Activated T-cell treated with anti-CD3 and anti-CD28 coated beads, Interleukin-2, amount 50 U/mL, for 24 hours (primary cell): Measurements from ENCODE around the gene LAG3.
"Not testable (repeated sequence)": the region's sequence is repeated elsewhere in the genome, so short reads cannot be mapped to it uniquely, and the experiment has no call there.

Source experiments
- DNase-seq: peaks from one replicate; pipeline ENCODE4 v3.0.0-alpha.2; 2020
- H3K27ac Mint-ChIP-seq: 2 replicates; pipeline ENCODE4 v1.8.0; 2020; ENCODE audit warnings: mild to moderate bottlenecking, mixed read lengths
- H3K27me3 Mint-ChIP-seq: 2 replicates; pipeline ENCODE4 v1.8.0; 2020; ENCODE audit warnings: mixed read lengths
- H3K36me3 Mint-ChIP-seq: 2 replicates; pipeline ENCODE4 v1.8.0; 2020; ENCODE audit warnings: low read depth, mixed read lengths
- H3K4me1 Mint-ChIP-seq: 2 replicates; pipeline ENCODE4 v1.8.0; 2020; ENCODE audit warnings: low read depth, mixed read lengths
- H3K4me3 Mint-ChIP-seq: 2 replicates; pipeline ENCODE4 v1.8.0; 2020; ENCODE audit warnings: mild to moderate bottlenecking, moderate library complexity, mixed read lengths
- H3K9me3 Mint-ChIP-seq: 2 replicates; pipeline ENCODE4 v1.8.0; 2020; ENCODE audit warnings: mixed read lengths

The LAG3 gene

DNA sequence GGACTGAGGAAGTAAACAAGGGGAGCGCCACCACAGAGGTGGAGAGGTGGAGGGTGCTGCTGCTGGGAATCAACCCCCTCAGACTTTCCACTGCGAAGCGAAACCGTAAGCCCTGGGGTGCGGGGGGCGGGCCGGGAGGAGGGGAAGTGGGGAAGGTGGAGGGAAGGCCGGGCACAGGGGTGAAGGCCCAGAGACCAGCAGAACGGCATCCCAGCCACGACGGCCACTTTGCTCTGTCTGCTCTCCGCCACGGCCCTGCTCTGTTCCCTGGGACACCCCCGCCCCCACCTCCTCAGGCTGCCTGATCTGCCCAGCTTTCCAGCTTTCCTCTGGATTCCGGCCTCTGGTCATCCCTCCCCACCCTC lies at the start of gene LAG3:
TSS of gene LAG3 (plus strand) at position 190 of the 365 bp plus-strand sequence. CDS start 333 bp downstream, outside the sequence.
- Mint-ChIP-seq H3K36me3 (peaks cover 62% of the 10 kb centered on the region), H3K4me3 (peak within 1 kb of the TSS; percentile 94), H3K27me3 (peaks cover 25% of the 10 kb centered on the region), H3K4me1 (peaks cover 80% of the 10 kb centered on the region), H3K27ac (peak within 1 kb of the TSS; percentile 93), H3K9me3 (no peaks in the 10 kb centered on the region)
- peak; percentile 80 for DNase-seq

DNA sequence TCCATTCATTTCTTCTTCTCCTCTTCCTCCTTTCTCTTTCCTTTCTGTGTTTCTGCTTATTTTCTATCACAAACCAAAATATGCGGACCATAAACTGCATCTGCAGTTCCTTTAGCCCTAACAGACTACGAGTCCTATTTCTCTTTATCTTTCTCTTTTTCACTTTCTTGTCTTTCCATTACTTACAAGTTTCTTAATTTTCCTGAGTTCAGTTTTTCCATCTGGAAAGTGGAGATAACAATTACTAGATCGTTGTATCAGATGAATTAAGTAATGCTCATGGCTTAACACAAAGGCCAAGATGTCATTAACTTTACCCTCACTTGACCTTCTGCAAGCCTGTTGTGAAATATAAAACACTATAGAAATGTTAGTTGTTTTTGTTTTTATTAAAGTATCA lies 49.5 kb upstream of the LAG3 start:
- no peaks in the 10 kb centered on the region for H3K27me3 Mint-ChIP-seq
- peak overlapping the region; percentile 86 for H3K4me3 Mint-ChIP-seq
- H3K36me3 Mint-ChIP-seq: peaks cover 24% of the 10 kb centered on the region
- H3K27ac Mint-ChIP-seq: no peak overlapping the region
- peaks cover 29% of the 10 kb centered on the region for H3K4me1 Mint-ChIP-seq
- no peak for DNase-seq
- H3K9me3 Mint-ChIP-seq: no peaks in the 10 kb centered on the region

DNA sequence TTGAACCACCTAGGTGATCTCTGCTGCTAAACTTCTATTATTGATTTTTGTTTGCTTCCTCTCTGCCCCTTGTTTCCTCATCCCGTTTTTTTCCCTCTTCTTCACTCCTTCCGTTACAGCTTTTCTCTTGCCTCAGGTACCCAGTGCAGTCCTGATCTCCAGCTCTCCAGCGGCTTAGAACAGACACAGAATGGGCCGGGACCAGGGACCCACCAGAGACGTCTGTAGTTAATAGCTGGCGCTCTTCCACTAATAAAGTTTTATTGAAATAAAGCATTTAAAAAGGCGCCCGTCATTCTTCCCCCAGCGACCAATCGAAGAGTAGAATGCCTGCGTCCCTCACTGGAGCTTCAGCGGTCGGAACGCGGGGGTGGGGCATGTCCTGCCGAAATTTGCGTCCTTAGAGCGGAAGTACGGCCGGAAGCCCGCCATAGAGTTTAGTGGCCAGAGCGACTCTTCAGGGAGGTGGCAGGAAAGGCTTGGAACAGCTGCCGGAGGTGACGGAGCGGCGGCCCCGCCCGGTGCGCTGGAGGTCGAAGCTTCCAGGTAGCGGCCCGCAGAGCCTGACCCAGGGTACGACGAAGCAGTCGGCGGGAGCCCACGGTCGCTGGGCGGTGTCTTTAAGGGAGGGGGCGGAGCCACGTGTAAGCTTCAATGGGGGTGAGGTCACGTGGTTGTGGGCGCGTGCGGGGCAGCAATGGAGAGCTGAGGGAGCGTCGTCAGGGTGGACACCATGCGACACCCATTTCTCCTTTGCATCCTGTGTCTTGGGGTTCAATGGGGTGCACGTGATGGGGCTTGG lies 48.5 kb upstream of the LAG3 start, which contains the start of gene COPS7A:
TSS of gene COPS7A (plus strand) at position 440 of the 802 bp plus-strand sequence. CDS start 611 bp downstream, outside the sequence.
- H3K9me3 Mint-ChIP-seq: no peaks in the 10 kb centered on the region
- peak; percentile 95 for DNase-seq
- H3K27ac Mint-ChIP-seq: peak within 1 kb of the TSS; percentile 93
- H3K36me3 Mint-ChIP-seq: peaks cover 33% of the 10 kb centered on the region
- peaks cover 29% of the 10 kb centered on the region for H3K4me1 Mint-ChIP-seq
- H3K27me3 Mint-ChIP-seq: no peaks in the 10 kb centered on the region
- peak within 1 kb of the TSS; percentile 86 for H3K4me3 Mint-ChIP-seq

GRCh38 chr12:6724409-6724797 lies 47.9 kb upstream of the LAG3 start:
- H3K9me3 Mint-ChIP-seq: no peaks in the 10 kb centered on the region
- peak; percentile 70 for DNase-seq
- H3K27me3 Mint-ChIP-seq: no peaks in the 10 kb centered on the region
- H3K4me3 Mint-ChIP-seq: peak overlapping the region; percentile 86
- H3K36me3 Mint-ChIP-seq: peaks cover 39% of the 10 kb centered on the region
- peaks cover 29% of the 10 kb centered on the region for H3K4me1 Mint-ChIP-seq
- peak overlapping the region; percentile 93 for H3K27ac Mint-ChIP-seq

- Mint-ChIP-seq H3K36me3 (peaks cover 49% of the 10 kb centered on the region), H3K9me3 (no peaks in the 10 kb centered on the region), H3K27me3 (no peaks in the 10 kb centered on the region), H3K4me1 (peaks cover 29% of the 10 kb centered on the region), H3K27ac (peak overlapping the region; percentile 93), H3K4me3 (peak overlapping the region; percentile 86)
- no peak for DNase-seq
Observed at GRCh38 chr12:6725350-6725749, 47.0 kb upstream of the LAG3 start.

GRCh38 chr12:6729186-6729585 lies 43.1 kb upstream of the LAG3 start:
- DNase-seq: no peak
- peaks cover 70% of the 10 kb centered on the region for H3K36me3 Mint-ChIP-seq
- H3K4me1 Mint-ChIP-seq: peaks cover 17% of the 10 kb centered on the region
- H3K27me3 Mint-ChIP-seq: no peaks in the 10 kb centered on the region
- H3K4me3 Mint-ChIP-seq: no peak overlapping the region
- H3K27ac Mint-ChIP-seq: no peak overlapping the region
- H3K9me3 Mint-ChIP-seq: no peaks in the 10 kb centered on the region

GRCh38 chr12:6730169-6730568 lies 42.2 kb upstream of the LAG3 start:
- no peaks in the 10 kb centered on the region for H3K27me3 Mint-ChIP-seq
- no peaks in the 10 kb centered on the region for H3K9me3 Mint-ChIP-seq
- no peak overlapping the region for H3K4me3 Mint-ChIP-seq
- H3K4me1 Mint-ChIP-seq: peaks cover 10% of the 10 kb centered on the region
- H3K36me3 Mint-ChIP-seq: peaks cover 71% of the 10 kb centered on the region
- H3K27ac Mint-ChIP-seq: peak overlapping the region; percentile 9
- no peak for DNase-seq

GRCh38 chr12:6734506-6735387 lies 37.6 kb upstream of the LAG3 start:
- peaks cover 4% of the 10 kb centered on the region for H3K4me1 Mint-ChIP-seq
- H3K27me3 Mint-ChIP-seq: no peaks in the 10 kb centered on the region
- peak overlapping the region; percentile 12 for H3K27ac Mint-ChIP-seq
- no peaks in the 10 kb centered on the region for H3K9me3 Mint-ChIP-seq
- DNase-seq: no peak
- peaks cover 38% of the 10 kb centered on the region for H3K36me3 Mint-ChIP-seq
- no peak overlapping the region for H3K4me3 Mint-ChIP-seq

- no peak overlapping the region for H3K27ac Mint-ChIP-seq
- H3K9me3 Mint-ChIP-seq: no peaks in the 10 kb centered on the region
- H3K4me1 Mint-ChIP-seq: peaks cover 4% of the 10 kb centered on the region
- peaks cover 30% of the 10 kb centered on the region for H3K36me3 Mint-ChIP-seq
- no peak overlapping the region for H3K4me3 Mint-ChIP-seq
- DNase-seq: peak; percentile 49
- no peaks in the 10 kb centered on the region for H3K27me3 Mint-ChIP-seq
Observed at GRCh38 chr12:6735448-6736191, 36.7 kb upstream of the LAG3 start.

- no peaks in the 10 kb centered on the region for H3K9me3 Mint-ChIP-seq
- peaks cover 20% of the 10 kb centered on the region for H3K36me3 Mint-ChIP-seq
- H3K27ac Mint-ChIP-seq: no peak overlapping the region
- no peaks in the 10 kb centered on the region for H3K27me3 Mint-ChIP-seq
- H3K4me3 Mint-ChIP-seq: no peak overlapping the region
- DNase-seq: no peak
- H3K4me1 Mint-ChIP-seq: peaks cover 4% of the 10 kb centered on the region
Observed at GRCh38 chr12:6736754-6737153, 35.6 kb upstream of the LAG3 start.

DNA sequence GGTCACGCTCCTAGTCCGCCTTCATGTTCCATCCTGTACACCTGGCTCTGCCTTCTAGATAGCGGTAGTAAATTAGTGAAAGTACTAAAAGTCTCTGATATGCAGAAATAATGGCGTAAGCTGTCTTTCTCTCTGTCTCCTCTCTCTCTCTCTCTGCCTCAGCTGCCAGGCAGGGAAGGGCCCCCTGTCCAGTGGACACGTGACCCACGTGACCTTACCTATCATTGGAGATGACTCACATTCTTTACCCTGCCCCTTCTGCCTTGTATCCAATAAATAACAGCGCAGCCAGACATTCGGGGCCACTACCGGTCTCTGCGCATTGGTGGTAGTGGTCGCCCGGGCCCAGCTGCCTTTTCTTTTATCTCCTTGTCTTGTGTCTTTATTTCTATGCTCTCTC lies 30.2 kb upstream of the LAG3 start:
- H3K27me3 Mint-ChIP-seq, H3K4me3 Mint-ChIP-seq, H3K9me3 Mint-ChIP-seq, DNase-seq: not testable (repeated sequence)
- H3K4me1 Mint-ChIP-seq: peaks cover 45% of the 10 kb centered on the region
- H3K27ac Mint-ChIP-seq: peak overlapping the region; percentile 92
- peaks cover 33% of the 10 kb centered on the region for H3K36me3 Mint-ChIP-seq

- Mint-ChIP-seq H3K4me3 (peak overlapping the region; percentile 24), H3K36me3 (peaks cover 41% of the 10 kb centered on the region), H3K27ac (peak overlapping the region; percentile 92), H3K9me3 (peaks cover 9% of the 10 kb centered on the region), H3K27me3 (no peaks in the 10 kb centered on the region), H3K4me1 (peaks cover 45% of the 10 kb centered on the region)
- no peak for DNase-seq
Observed at GRCh38 chr12:6742834-6743233, 29.5 kb upstream of the LAG3 start.

GRCh38 chr12:6743300-6743699 lies 29.0 kb upstream of the LAG3 start:
- peaks cover 45% of the 10 kb centered on the region for H3K4me1 Mint-ChIP-seq
- not testable (repeated sequence) for DNase-seq, H3K9me3 Mint-ChIP-seq, H3K27me3 Mint-ChIP-seq
- H3K27ac Mint-ChIP-seq: peak overlapping the region; percentile 92
- H3K4me3 Mint-ChIP-seq: peak overlapping the region; percentile 24
- H3K36me3 Mint-ChIP-seq: peaks cover 45% of the 10 kb centered on the region
